RKO (cell line): ENCODE measurements around the gene TENT4B.
"Not testable (repeated sequence)": the region's sequence is repeated elsewhere in the genome, so short reads cannot be mapped to it uniquely, and the experiment has no call there.

Source experiments
- DNase-seq: peaks from one replicate; pipeline ENCODE4 v3.0.0-alpha.2; 2016; ENCODE audit warnings: low spot score

TENT4B gene

DNA sequence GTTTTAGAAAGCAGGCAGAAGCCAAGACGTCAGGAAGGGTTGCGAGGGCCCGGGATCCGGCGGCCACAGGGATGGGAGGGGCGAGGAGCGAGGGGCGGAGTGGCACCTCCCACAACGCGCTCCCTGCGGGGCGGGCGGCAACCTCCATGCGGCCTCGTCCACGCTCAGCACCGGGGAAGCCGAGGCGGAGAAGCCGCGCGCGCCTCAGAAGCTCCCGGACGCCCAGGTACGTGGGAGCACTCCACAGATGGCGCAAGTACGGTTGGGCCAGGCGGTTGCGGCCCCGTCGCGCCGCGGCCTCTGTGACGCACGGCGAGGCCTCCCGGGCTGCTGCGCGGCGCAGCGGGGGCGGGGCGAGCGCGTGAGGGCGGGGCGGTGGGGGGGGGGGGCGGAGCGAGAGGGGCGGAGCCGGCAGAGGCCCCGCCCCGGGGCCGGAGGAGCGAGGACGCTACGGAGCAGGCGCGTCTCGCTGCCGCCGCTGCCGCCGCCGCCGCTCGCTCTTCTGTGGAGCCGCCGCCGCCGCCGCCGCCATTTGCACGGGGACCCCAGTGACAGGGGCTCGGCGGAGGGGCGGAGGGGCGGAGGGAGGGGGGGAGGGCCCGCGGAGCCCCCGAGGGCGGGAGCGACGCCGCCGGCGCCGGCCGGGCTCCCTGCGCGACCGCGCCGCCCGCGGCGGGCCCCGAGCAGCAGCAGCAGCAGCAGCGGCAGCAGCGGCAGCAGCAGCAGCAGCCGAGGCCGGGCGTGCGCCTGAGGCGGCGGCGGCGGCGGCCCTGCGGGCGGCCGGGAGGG, at the start of gene TENT4B:
Gene TENT4B, plus strand, starts transcription at position 500 of the 789 bp plus-strand sequence. CDS start 316 bp downstream, outside the sequence.
- DNase-seq, result peak; percentile 76

DNA sequence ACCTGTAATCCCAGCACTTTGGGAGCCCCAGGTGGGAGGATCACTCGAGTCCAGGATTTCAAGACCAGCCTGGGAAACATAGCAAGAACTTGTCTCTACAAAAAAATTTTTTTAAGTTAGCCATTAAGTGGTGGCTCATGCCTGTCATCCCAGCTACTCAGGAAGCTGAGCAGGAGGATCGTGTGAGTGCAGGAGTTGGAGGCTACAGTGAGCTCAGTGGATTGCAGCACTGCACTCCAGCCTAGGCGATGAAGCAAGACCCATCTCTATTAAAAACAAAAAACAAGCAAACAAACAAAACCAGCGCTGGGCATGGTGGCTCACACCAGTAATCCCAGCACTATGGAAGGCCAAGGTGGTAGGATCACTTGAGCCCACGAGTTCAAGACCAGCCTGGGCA, 49.3 kb upstream of the TENT4B start:
- DNase-seq, result no peak

DNA sequence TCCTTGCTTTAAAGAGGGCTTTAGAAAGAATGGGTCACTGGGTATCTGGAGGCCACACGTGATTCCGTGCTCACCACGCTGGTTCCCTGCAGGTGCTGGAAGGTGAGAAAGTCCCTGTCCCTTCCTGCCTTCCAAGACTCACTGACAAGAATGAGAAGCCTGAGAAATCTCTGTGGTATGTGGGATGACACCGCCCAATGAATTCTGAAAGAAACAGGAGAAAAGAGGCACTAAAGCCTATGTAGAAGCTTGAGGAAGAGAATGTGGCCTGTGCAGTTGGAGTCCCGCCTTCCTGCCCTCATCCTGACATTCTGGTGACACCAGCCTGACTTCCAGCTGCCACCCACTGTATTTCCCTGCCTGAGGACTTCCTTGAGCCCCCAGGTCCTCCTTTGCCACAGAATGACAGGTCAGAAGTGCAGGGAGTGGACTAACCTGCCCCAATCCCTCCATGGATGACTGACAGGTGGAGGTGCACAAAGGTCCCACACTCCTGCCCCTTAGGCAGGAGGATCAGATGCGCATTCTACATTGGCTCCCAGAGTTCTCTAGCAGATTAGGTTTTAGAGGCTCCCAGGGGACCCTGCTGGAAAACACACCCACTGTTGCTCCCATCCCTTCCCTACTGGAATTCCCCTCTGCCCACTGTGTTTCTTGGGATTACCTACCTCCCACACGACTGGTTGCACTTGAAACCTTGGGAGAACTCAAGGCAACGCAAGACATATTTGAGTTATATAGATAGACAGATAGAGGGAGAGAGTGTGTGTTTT, 38.6 kb upstream of the TENT4B start:
- DNase-seq, result no peak

DNA sequence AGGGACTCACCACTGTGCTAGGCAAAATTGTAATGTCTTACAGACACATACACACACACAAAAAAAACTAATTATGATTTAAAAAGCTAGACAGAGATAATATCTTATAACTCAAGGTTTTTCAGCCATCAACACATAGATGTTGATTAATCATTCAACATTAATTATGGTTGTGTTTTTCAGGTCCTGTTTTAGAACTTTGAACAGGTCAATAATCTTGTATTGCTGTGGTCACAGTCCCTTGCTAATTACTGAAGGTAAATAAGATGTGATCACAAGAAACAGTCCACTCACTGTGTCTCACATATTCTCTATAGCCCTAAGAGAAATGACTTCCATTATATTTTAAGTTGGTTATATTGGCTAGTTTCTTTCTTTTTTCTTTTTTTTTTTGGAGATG, 32.4 kb upstream of the TENT4B start:
- no peak for DNase-seq

DNA sequence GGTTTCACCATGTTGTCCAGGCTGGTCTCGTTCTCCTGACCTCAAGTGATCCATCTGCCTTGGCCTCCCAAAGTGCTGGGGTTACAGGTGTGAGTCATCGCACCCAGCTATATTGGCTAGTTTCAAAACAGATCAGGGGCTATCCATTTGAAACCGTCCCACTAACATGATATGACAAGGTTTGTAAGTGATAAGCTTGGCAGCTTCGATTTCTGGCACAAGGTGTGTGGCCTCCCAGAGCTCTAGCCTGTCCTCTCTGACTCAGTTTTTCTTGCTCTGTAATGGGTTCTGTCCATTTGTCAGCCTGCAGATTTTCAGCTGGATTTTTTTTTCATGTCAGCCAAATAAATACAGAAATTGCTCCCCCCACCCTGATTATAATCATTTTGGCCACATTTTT, 31.8 kb upstream of the TENT4B start:
- DNase-seq, result no peak

DNA sequence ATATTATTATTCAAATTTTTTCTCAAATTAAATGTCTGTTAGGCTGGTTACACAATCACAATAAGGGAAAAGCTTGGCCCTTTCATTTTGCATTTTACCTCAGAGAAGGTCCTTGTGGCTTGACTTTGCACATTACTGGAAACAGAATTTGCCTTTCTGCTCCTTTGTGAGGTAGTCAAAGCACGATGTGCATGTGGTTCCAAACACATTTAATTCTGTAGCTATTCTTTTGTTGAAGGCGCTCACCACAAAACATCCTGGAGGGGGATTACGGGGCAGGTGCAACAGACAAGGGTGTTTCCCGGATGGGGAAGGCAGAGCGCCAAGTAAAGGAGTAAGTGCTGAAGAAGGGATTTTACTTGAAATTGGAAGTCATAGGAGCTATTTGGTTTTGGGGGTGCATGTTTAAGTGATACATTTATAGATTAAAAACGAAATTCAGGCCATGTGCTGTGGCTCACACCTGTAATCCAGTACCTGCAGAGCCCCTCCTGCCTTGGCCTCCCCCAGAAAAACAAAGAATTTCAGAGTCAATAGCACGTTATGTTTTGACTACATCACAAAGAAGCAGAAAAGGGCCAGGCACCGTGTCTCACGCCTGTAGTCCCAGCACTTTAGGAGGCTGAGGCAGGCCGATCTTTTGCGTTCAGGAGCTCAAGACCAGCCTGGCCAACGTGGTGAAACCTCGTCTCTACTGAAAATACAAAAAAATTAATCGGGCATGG, 31.2 kb upstream of the TENT4B start:
- DNase-seq, result no peak

DNA sequence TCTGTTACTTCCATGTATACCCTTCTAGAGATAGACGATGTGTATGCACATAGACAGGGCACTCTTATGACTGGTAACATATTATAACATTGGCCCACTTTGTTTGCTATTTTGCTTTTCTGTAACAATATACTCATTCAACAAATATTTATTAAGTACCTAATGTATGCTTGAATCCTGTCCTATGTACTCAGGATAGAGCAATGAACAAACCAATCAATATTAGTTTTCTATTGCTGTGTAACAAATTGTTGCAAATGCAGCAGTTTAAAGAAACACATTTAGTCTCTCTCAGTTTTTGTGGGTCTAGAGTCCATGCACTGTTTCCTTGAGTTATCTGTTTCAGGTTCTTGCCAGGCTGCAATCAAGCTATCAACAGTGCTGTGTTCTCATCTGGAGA, 29.7 kb upstream of the TENT4B start:
- no peak for DNase-seq

DNA sequence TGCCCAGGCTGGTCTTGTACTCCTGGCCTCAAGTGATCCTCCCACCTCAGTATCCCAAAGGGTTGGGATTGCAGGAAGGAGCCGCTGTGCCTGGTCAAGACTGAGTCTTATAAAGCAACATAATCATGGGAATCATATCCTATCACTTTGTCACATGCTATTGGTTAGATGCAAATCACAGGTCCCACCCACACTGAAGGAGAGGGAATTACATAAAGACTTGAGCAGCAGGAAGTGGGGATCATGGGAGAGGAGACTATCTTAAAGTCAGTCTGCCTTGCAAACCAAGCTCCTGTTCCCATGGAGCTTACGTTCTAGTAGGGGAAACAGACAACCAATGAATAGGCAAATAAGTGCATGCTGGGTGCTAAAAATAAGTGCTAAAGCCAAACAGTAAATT, 28.3 kb upstream of the TENT4B start:
- DNase-seq, result no peak

DNA sequence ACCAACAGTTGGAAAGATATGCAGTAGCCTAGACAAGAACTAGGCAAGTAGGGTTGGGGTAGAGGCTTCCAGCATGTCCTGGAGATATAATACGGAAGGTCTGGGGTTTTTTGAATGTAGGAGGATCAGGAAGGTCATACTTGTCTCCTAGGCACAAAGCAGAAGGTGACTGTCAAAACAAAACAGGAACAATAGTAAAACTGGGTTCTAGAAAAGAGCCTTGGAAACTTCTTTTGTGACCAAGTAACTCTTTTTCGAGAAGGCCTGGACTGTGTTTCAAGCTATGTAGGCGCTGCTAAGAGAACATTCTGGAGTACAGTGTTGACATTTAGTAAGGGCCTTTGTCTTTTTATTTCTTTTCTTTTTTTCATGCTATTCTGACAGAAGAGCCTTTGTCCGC, 26.9 kb upstream of the TENT4B start:
- no peak for DNase-seq

DNA sequence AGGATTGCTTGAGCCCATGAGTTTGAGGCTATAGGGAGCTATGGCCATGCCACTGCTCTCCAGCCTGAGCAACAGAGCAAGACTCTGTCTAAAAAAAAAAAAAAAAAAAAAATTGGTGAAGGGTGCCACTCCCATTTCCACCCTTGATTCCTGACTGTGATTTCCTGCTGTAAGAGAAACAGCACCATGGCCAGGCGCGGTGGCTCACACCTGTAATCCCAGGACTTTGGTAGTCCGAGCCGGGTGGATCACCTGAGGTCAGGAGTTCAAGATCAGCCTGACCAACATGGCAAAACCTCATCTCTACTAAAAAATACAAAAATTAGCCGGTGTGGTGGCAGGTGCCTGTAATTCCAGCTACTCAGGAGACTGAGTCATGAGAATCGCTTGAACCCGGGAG, 20.5 kb upstream of the TENT4B start:
- DNase-seq, result not testable (repeated sequence)

DNA sequence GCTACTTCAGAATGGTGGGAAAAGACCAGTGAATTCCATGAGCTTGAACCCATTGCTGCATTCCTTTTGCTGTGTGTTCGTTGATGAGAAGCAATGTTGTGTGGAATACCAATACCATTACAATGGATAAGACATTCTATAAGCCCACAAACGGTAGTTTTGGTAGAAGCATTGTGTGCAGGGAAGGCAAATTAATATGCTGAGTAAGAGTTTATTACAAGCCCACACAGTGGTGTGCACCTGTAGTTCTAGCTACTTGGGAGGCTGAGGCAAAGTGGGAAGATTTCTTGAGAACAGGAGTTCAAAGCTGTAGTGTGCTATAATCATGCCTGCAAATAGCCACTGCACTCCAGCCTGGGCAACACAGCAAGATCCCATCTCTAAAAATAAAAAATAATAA, 19.9 kb upstream of the TENT4B start:
- no peak for DNase-seq

DNA sequence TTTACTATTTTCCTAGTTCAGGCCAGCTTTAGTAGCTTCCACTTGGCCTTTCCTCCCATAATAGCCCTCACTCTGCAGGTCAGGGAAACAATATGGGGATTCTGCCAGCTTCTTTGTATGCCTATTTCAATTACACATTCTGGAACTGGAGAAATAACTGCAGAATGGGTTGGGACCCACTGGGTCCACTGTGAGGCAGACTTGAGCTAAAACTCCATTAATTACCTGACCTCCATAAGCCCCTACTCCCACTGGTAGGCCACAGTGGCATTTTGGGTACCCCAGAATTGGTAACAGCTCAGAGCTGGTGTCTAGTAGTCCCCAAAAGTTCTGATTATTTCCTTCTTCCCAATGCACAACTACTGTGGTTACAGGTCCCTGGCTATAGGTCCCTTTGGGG, 16.7 kb upstream of the TENT4B start:
- DNase-seq, result no peak

DNA sequence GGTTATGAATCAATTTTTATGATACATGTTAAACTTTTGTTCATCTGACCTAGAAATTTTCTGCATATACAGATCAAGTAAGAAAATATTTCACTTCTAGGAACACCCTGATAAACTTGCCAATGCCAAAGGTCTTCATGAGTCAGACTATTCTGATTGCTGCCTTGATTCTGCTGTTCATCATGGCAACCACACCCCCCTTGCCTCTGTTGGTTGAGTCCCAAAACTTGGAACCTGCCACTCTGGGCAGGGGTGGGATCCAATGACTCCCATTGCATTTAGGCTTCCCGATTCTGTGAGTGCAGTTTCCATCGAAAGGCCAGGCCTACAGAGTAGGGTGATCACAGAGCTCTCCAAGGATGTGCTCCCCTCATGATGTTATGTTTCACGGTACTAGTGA, 15.8 kb upstream of the TENT4B start:
- DNase-seq, result no peak

DNA sequence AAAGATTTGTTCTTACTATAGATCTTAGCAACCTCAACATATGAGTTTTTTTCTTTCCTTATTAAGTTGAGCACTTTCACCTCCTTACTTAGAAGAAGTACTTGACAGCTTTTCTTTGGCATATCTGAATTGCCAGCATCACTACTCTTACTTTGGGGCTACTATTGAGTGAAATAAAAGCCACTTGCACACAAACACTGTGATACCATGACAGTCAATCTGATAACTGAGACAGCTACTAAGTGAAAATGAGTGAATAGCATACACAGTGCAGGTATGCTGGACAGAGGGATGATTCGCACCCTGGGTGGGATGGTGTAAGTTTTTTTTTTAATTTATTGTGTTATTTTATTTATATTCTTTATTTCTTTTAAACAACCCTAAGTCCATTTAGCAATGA, 13.5 kb upstream of the TENT4B start:
- DNase-seq, result no peak

DNA sequence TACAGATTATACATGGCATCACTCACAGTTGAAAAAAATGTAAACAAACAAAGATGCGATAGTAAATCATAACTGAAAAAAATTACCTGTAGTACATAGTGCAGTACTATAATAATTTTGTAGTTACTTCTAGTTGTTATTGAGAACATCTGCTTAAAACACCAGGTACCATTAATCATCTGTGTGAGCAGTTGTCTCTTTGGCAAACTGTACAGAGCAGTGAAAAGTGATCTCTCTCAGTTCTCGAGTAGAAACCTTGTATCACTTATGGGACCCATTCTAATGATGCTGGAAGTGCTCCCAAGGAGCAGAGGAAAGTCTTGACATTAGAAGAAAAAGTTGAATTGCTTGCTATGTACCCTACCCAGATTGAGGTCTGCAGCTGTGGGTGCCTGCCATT, 8.9 kb upstream of the TENT4B start:
- DNase-seq, result no peak

DNA sequence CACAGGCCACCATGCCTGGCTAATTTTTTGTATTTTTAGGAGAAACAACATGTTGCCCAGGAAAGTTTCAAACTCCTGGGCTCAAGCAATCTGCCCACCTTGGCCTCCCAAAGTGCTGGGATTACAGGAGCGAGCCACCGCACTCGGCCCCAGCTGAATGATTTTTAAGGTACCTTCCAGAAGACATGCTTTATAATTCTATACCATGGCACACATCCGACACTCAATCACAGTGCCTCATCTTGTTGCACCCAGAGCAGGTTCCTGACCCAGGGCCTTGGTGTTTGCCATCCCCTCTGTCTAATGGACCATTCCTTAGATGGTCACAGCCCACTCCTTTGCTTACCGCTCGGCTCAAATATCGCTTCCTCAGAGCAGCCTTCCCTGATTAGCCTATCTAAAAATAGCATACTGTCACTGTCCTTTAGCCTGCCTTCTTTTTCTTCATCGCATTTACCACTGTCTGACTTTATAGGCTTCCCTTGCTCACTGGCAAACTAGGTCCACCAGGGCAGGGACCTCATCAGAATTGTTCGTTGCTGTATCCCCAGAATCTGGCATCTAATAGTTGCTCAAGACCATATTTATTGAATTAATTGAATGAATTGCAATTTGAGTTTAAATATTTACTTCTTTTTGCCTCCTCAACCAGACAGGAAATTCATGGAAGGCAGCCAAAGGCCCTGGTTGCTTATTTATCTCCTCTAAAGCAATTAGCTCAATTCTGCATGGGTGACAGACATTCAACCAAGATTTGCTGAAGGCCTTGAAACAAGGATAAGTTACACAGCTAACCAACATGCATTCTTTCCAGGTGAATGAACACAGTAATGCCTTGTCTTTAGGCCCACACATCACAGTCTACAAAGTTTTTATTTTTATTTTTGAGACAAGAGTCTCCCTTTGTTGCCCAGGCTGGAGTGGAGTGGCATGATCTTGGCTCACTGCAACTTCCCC, 6.3 kb upstream of the TENT4B start:
- no peak for DNase-seq

DNA sequence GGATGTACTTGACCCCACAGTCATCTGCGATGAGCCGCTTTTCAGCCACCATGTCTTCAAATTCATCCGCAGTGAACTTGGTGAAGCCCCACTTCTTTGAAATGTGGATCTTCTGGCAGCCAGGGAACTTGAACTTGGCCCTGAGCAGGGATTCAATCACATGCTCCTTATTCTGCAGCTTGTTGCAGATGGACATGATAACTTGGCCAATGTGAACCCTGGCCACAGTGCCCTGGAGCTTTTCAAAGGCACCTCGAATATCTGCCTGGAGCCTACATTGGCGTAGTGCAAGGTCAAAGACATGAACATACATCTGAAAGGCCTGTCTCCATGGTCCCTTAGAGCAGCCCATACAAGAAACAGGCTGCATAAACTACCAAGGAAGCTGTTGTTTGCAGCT, 1.8 kb upstream of the TENT4B start:
- DNase-seq, result no peak

DNA sequence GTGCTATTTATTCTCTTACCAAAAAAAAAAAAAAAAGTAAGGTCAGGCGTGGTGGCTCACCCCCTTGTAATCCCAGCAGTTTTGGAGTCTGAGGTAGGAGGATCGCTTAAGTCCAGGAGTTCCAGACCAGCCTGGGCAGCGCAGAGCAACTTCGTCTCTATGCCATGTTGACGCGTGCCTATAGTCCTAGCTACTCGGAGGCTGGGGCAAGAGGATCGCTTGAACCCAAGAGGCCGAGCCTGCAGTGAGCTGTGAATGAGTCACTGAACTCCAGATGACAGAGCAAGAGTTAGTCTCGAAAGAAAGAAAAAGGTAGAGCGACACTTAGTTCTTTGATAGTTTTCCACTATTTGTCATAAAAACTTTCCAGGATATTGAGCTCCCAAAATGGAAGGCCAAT, 1.4 kb upstream of the TENT4B start:
- peak; percentile 31 for DNase-seq

DNA sequence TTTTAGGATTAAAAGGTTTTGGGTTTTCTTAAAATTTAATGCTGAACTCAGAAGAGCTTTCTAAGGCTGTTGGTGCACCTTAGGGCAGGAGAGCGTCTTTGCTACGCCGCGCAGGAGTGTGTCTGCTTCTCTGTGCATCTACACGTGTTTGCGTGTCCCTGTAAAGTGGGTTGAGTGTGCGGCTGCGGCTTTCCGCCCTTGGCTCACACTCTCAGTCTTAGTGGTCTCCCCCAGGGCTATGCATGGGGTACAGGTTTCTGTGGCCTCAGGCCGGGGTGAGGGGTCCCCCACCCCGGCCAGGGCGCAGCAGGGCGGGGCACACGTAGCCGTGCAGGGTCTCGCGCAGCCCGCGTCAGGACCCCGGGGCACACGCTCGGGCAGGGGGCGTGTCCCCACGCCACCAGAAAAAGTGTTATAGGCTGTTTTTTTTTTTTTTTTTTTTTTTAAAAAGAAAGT, 727 bp upstream of the TENT4B start:
- peak; percentile 59 for DNase-seq

DNA sequence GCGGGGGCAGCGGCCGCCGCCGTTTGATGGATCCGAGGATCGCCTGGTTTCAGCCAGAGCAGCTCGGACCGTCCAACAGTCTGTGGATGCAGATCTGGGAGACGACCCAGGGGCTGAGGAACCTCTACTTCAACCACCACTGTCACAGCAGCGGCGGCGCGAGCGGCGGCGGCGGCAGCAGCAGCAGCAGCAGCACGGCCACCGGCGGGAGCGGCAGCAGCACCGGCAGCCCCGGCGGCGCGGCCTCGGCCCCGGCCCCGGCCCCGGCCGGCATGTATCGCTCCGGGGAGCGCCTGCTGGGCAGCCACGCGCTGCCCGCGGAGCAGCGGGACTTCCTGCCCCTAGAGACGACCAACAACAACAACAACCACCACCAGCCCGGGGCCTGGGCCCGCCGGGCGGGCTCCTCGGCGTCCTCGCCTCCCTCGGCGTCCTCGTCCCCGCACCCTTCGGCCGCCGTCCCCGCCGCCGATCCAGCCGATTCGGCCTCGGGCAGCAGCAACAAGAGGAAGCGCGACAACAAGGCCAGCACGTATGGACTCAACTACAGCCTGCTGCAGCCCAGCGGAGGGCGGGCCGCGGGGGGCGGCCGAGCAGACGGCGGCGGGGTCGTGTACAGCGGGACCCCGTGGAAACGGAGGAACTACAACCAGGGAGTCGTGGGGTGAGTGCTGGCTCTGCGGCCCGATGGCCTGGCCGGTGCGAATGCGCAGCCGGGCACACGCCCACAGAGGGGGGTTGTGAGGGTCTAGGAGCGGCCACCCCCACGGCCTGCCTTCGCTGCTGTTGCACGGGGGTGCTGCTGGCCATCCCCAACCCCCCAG, 702 bp downstream of the TENT4B start:
- peak; percentile 55 for DNase-seq
